C4-2B (cell line): ENCODE data around the gene ICA1L.

Source experiments
- CTCF ChIP-seq: fragments of 450-650 bp; conservative IDR thresholded peaks from 2 replicates; pipeline ENCODE4 v1.5.1; 2017; ENCODE audit warnings: mild to moderate bottlenecking
- ZFX ChIP-seq: fragments of 450-650 bp; IDR thresholded peaks from 2 replicates; pipeline ENCODE4 v1.6.1; 2017

DNA sequence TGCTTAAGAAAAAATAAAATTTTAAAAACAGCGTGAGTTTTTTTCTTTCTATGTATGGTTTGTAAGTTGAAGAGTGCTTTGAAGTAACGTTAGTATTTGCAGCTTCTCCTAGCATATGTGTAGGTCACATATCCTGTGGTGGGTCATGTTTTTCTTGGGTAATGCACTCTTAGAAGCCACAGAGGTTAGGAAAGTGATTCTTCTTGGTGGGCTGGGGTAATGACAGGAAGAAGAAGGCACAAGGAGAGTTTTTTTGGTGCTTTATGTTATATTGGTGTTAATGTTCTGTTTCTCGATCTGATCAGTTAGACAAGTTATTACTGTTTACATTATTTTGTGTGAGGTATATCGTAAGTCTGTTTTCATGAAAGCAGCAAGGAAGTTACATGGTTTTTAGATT, 109.0 kb downstream of the ICA1L start:
- TF ChIP-seq CTCF: no peak
- no peak for TF ChIP-seq ZFX
